IMR-90 (cell line): ENCODE results near the gene CD14. TPM values are rescaled to one million over a fixed set of nuclear protein-coding genes. Genes with fewer than 3 reads are reported as not detected.

Experiments
- ATAC-seq: fragments of 200-7000 bp; cut with Tn5 transposase; 2 replicates; pipeline ENCODE4 v1.9.1; 2020; ENCODE audit warnings: low read depth, mild to moderate bottlenecking, moderate library complexity
- BruUV-seq: library from RNA; stranded (reverse); fragments of 400-500 nt; replicated peaks from 2 replicates; lab custom pipeline; 2021; lab: Mats Ljungman, UMichigan
- CTCF ChIA-PET: fragments of 300-600 bp; formaldehyde crosslinking; extraction: SDS; loops from one replicate; lab custom pipeline; 2021; ENCODE audit warnings: antibody characterized with exemption; lab: Yijun Ruan, JAX
- POLR2A ChIA-PET: fragments of 300-600 bp; sonication (Branson Sonifier 250); formaldehyde crosslinking; loops from one replicate; lab custom pipeline; 2022; ENCODE audit warnings: antibody characterized with exemption; ENCODE audit not compliant: unreplicated experiment; lab: Charles Lee
- DNase-seq: peaks from one replicate; pipeline ENCODE4 v3.0.0; 2013
- H2AFZ ChIP-seq: replicated peaks from 2 replicates; pipeline ENCODE3; 2013; ENCODE audit warnings: low read length, mild to moderate bottlenecking; ENCODE audit not compliant: poor library complexity
- H2AK5ac ChIP-seq: 2 replicates; pipeline ENCODE4 v1.6.1; 2013; ENCODE audit warnings: low read depth, low read length, inconsistent platforms
- H2AK9ac ChIP-seq: replicated peaks from 2 replicates; pipeline ENCODE3; 2013; ENCODE audit warnings: mild to moderate bottlenecking, low read depth, low read length, moderate library complexity; ENCODE audit not compliant: poor library complexity
- H2BK120ac ChIP-seq: 2 replicates; pipeline ENCODE4 v1.6.1; 2013; ENCODE audit warnings: low read depth, low read length, inconsistent platforms
- H2BK15ac ChIP-seq: 3 replicates; pipeline ENCODE4 v1.6.1; 2013; ENCODE audit warnings: low read depth, low read length, inconsistent platforms
- H2BK20ac ChIP-seq: 2 replicates; pipeline ENCODE4 v1.6.1; 2013; ENCODE audit warnings: low read depth, mild to moderate bottlenecking, inconsistent platforms, low read length, moderate library complexity
- H2BK5ac ChIP-seq: 2 replicates; pipeline ENCODE4 v1.6.1; 2013; ENCODE audit warnings: mild to moderate bottlenecking, low read depth, low read length, inconsistent platforms; ENCODE audit not compliant: poor library complexity, severe bottlenecking
- H3K14ac ChIP-seq: replicated peaks from 2 replicates; pipeline ENCODE4 v1.6.1; 2013; ENCODE audit warnings: low read depth, low read length, inconsistent platforms
- H3K18ac ChIP-seq: 2 replicates; pipeline ENCODE4 v1.6.1; 2013; ENCODE audit warnings: low read depth, low read length, control low read depth
- H3K23ac ChIP-seq: 2 replicates; pipeline ENCODE4 v1.6.1; 2013; ENCODE audit warnings: low read depth, low read length, inconsistent platforms
- H3K27ac ChIP-seq: 2 replicates; pipeline ENCODE4 v1.5.1; 2013; ENCODE audit warnings: mild to moderate bottlenecking, control low read depth, low read length; ENCODE audit not compliant: insufficient read depth
- H3K27me3 ChIP-seq: 2 replicates; pipeline ENCODE4 v1.6.1; 2013; ENCODE audit warnings: low read length; ENCODE audit not compliant: control insufficient read depth, insufficient read depth
- H3K36me3 ChIP-seq: 2 replicates; pipeline ENCODE4 v1.6.1; 2013; ENCODE audit warnings: low read length, mixed read lengths; ENCODE audit not compliant: control insufficient read depth, insufficient read depth
- H3K4ac ChIP-seq: 2 replicates; pipeline ENCODE4 v1.6.1; 2013; ENCODE audit warnings: low read depth, low read length, inconsistent platforms
- H3K4me1 ChIP-seq: 2 replicates; pipeline ENCODE4 v1.6.1; 2013; ENCODE audit warnings: low read length, mixed read lengths; ENCODE audit not compliant: control insufficient read depth, insufficient read depth
- H3K4me2 ChIP-seq: 2 replicates; pipeline ENCODE4 v1.6.1; 2013; ENCODE audit warnings: low read depth, mild to moderate bottlenecking, control low read depth, low read length, moderate library complexity
- H3K4me3 ChIP-seq: 2 replicates; pipeline ENCODE4 v1.5.1; 2013; ENCODE audit warnings: low read depth, mild to moderate bottlenecking, control low read depth, low read length, moderate library complexity; ENCODE audit not compliant: insufficient read depth
- H3K56ac ChIP-seq: 2 replicates; pipeline ENCODE4 v1.6.1; 2013; ENCODE audit warnings: low read length, inconsistent platforms; ENCODE audit not compliant: insufficient read depth; ENCODE audit errors: extremely low read depth
- H3K79me1 ChIP-seq, 2 experiments: 2 replicates each; pipeline ENCODE4 v1.6.1; 2013; ENCODE audit warnings: low read length in 2 of 2, inconsistent platforms in 1 of 2, low read depth in 1 of 2
- H3K9ac ChIP-seq: 2 replicates; pipeline ENCODE4 v1.6.1; 2013; ENCODE audit warnings: low read depth, low read length, control low read depth
- H3K9me1 ChIP-seq: 2 replicates; pipeline ENCODE4 v1.6.1; 2013; ENCODE audit warnings: low read length, inconsistent platforms; ENCODE audit not compliant: insufficient read depth
- H3K9me3 ChIP-seq: 2 replicates; pipeline ENCODE4 v1.6.1; 2013; ENCODE audit warnings: low read length; ENCODE audit not compliant: control insufficient read depth, insufficient read depth
- H4K20me1 ChIP-seq: 2 replicates; pipeline ENCODE4 v1.6.1; 2013; ENCODE audit warnings: low read length, inconsistent platforms; ENCODE audit not compliant: insufficient read depth
- H4K5ac ChIP-seq: 2 replicates; pipeline ENCODE4 v1.6.1; 2013; ENCODE audit warnings: mild to moderate bottlenecking, low read depth, low read length, control low read depth
- H4K8ac ChIP-seq, 2 experiments: 2 replicates each; pipeline ENCODE4 v1.6.1; 2013; ENCODE audit warnings: low read depth in 2 of 2, low read length in 2 of 2, control low read depth in 1 of 2, inconsistent platforms in 1 of 2
- H4K91ac ChIP-seq: 2 replicates; pipeline ENCODE4 v1.6.1; 2013; ENCODE audit warnings: low read depth, low read length, inconsistent platforms; ENCODE audit not compliant: insufficient read depth
- BHLHE40 ChIP-seq: fragments of 150-350 bp; IDR thresholded peaks from 2 replicates; pipeline ENCODE4 v1.6.1; 2016; ENCODE audit warnings: mild to moderate bottlenecking, low read depth, low read length
- CEBPB ChIP-seq: IDR thresholded peaks from 2 replicates; pipeline ENCODE4 v1.6.1; 2012; ENCODE audit warnings: low read depth, low read length, improper control_type of control experiment
- FOS ChIP-seq: fragments of 150-350 bp; IDR thresholded peaks from 2 replicates; pipeline ENCODE4 v1.6.1; 2016; ENCODE audit warnings: low read depth, low read length
- MAFK ChIP-seq: IDR thresholded peaks from 2 replicates; pipeline ENCODE4 v1.6.1; 2012; ENCODE audit warnings: low read depth, low read length, improper control_type of control experiment
- MXI1 ChIP-seq: IDR thresholded peaks from 2 replicates; pipeline ENCODE4 v1.6.1; 2012; ENCODE audit warnings: low read depth, mild to moderate bottlenecking, low read length, moderate library complexity, borderline replicate concordance
- NFE2L2 ChIP-seq: fragments of 150-350 bp; IDR thresholded peaks from 2 replicates; pipeline ENCODE4 v1.6.1; 2016; ENCODE audit warnings: low read depth, mild to moderate bottlenecking, low read length
- POLR2A ChIP-seq: IDR thresholded peaks from 2 replicates; pipeline ENCODE4 v1.6.1; 2012; ENCODE audit warnings: mild to moderate bottlenecking, low read depth, low read length
- RAD21 ChIP-seq: IDR thresholded peaks from 2 replicates; pipeline ENCODE4 v1.6.1; 2012; ENCODE audit warnings: low read length, improper control_type of control experiment
- RCOR1 ChIP-seq: IDR thresholded peaks from 2 replicates; pipeline ENCODE4 v1.6.1; 2012; ENCODE audit warnings: mild to moderate bottlenecking, low read length, improper control_type of control experiment; ENCODE audit not compliant: insufficient replicate concordance
- SMC3 ChIP-seq: fragments of 150-350 bp; IDR thresholded peaks from 2 replicates; pipeline ENCODE4 v1.6.1; 2016; ENCODE audit warnings: low read depth, mild to moderate bottlenecking, antibody characterized with exemption, low read length, moderate library complexity
- WGBS, 2 experiments: methylation state at CpG; one replicate each; pipeline versions ENCODE4 v1.1.5 to v1.1.7; 2013; ENCODE audit warnings: missing lambda C conversion rate in 2 of 2; ENCODE audit not compliant: insufficient read length in 1 of 2; ENCODE audit errors: extremely low coverage in 2 of 2; 5-methylcytosine and 5-hydroxymethylcytosine counted together
- dilution Hi-C: fragments of 300-500 bp; cut with HindIII; formaldehyde crosslinking; loops from one replicate; pipeline ENCODE4 v1.14.3; 2018; ENCODE audit warnings: low sequenced_read_pairs; ENCODE audit not compliant: unreplicated experiment
- in situ Hi-C: fragments of 300-500 bp; cut with MboI; formaldehyde crosslinking; loops from 3 replicates; pipeline ENCODE4 v1.14.3; 2019; ENCODE audit warnings: low sequenced_read_pairs, inconsistent platforms, mixed read lengths
- intact Hi-C: fragments of 100-400 bp; cut with micrococcal nuclease; formaldehyde crosslinking; loops from 2 replicates; pipeline ENCODE4 v1.10.0; 2022
- polyA plus RNA-seq, 3 experiments: library from polyadenylated mRNA; depleted of rRNA; stranded (reverse); fragments of >200 nt; gene quantifications; 2 replicates each; pipeline ENCODE4 v1.2.3, GENCODE V29; 2012; ENCODE audit warnings: low replicate concordance in 1 of 3
- total RNA-seq: library from RNA; depleted of rRNA; stranded (reverse); fragments of >200 nt; gene quantifications from 2 replicates; pipeline ENCODE4 v1.2.3, GENCODE V29; 2012
- TF ChIP-seq, protein P1 (sequence below): fragments of 150-350 bp; IDR thresholded peaks from 2 replicates; pipeline ENCODE4 v1.6.1; 2017; ENCODE audit warnings: mild to moderate bottlenecking, antibody characterized with exemption, low read length, low read depth
- TF ChIP-seq, protein P2 (sequence below): conservative IDR thresholded peaks from 2 replicates; pipeline ENCODE4 v1.5.1; 2012; ENCODE audit warnings: mild to moderate bottlenecking, low read depth, low read length, improper control_type of control experiment

The CD14 gene
- total and polyA plus RNA-seq, 2 of the 4 experiments (the other 2 are of a cell fraction) = 0.17 to 0.18 TPM

- in situ Hi-C loops = no loop called here
- BruUV-seq = no TSS peak
These were observed 42.1 kb downstream of the CD14 start for GRCh38 chr5:140590861-140591260.

More at GRCh38 chr5:140590861-140591260, 42.1 kb downstream of the CD14 start:
- no peaks in the 10 kb centered on the region; the same call in 1 of the 2 replicates for H3K27me3 ChIP-seq
- no peak overlapping the region for H3K23ac ChIP-seq
- H3K9me1 ChIP-seq = no peaks in the 10 kb centered on the region
- POLR2A ChIA-PET = no interaction called here
- dilution Hi-C loops = no loop called here
- ATAC-seq (no peak), DNase-seq (no peak)
- H2BK15ac ChIP-seq = no peak overlapping the region
- H4K5ac ChIP-seq = no peak overlapping the region
- no peak overlapping the region for H2BK5ac ChIP-seq
- H3K9me3 ChIP-seq = no peaks in the 10 kb centered on the region
- H3K18ac ChIP-seq = no peak overlapping the region
- H4K8ac ChIP-seq = no peak overlapping the region
- intact Hi-C loops = no loop called here
- peak overlapping the region; percentile 55 for H2AK9ac ChIP-seq
- no peak overlapping the region for H3K27ac ChIP-seq
- H2AK5ac ChIP-seq = peak overlapping the region; percentile 67; the same call in 1 of the 2 replicates
- H3K9ac ChIP-seq = no peak overlapping the region
- 0 out of 2 replicates have a peak overlapping the region, but pooled peaks have one; percentile 50 for H3K4ac ChIP-seq
- H4K20me1 ChIP-seq = no peaks in the 10 kb centered on the region
- no peak overlapping the region for H2AFZ ChIP-seq
- H3K4me2 ChIP-seq = no peak overlapping the region
- no peak overlapping the region for H3K56ac ChIP-seq
- H3K4me3 ChIP-seq = no peak overlapping the region
- no peaks in the 10 kb centered on the region for H3K79me1 ChIP-seq
- no CpG with 5 or more reads among the region's 7 CpGs for WGBS, 2 experiments
- H2BK20ac ChIP-seq = no peak overlapping the region
- H3K4me1 ChIP-seq = peaks cover 12% of the 10 kb centered on the region
- no peak overlapping the region for H3K14ac ChIP-seq
- TF ChIP-seq SMC3 = no peak
- no peak for TF ChIP-seq BHLHE40
- TF ChIP-seq FOS = no peak
- TF ChIP-seq RCOR1 = no peak
- TF ChIP-seq CEBPB = no peak
- no peak for TF ChIP-seq RAD21
- no peak for TF ChIP-seq POLR2A
- TF ChIP-seq, protein P1, sequence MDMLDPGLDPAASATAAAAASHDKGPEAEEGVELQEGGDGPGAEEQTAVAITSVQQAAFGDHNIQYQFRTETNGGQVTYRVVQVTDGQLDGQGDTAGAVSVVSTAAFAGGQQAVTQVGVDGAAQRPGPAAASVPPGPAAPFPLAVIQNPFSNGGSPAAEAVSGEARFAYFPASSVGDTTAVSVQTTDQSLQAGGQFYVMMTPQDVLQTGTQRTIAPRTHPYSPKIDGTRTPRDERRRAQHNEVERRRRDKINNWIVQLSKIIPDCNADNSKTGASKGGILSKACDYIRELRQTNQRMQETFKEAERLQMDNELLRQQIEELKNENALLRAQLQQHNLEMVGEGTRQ = no peak
- TF ChIP-seq, protein P2, sequence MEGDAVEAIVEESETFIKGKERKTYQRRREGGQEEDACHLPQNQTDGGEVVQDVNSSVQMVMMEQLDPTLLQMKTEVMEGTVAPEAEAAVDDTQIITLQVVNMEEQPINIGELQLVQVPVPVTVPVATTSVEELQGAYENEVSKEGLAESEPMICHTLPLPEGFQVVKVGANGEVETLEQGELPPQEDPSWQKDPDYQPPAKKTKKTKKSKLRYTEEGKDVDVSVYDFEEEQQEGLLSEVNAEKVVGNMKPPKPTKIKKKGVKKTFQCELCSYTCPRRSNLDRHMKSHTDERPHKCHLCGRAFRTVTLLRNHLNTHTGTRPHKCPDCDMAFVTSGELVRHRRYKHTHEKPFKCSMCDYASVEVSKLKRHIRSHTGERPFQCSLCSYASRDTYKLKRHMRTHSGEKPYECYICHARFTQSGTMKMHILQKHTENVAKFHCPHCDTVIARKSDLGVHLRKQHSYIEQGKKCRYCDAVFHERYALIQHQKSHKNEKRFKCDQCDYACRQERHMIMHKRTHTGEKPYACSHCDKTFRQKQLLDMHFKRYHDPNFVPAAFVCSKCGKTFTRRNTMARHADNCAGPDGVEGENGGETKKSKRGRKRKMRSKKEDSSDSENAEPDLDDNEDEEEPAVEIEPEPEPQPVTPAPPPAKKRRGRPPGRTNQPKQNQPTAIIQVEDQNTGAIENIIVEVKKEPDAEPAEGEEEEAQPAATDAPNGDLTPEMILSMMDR = no peak
- TF ChIP-seq MAFK = no peak
- no peak for TF ChIP-seq NFE2L2
- no peak for TF ChIP-seq MXI1
- H4K91ac ChIP-seq = no peak overlapping the region
- no peak overlapping the region for H2BK120ac ChIP-seq
- CTCF ChIA-PET = interaction anchor here (1.1 kb wide), 1 partner anchor 13 kb away, joined by 4 read pairs; no protein-coding TSS in a partner anchor
- H3K36me3 ChIP-seq = no peaks in the 10 kb centered on the region
